AG04449 (cell line): ENCODE data around the gene MAGI1.

Experiments
- CTCF ChIA-PET: fragments of 350-600 bp; formaldehyde crosslinking; extraction: SDS; loops from one replicate; lab custom pipeline; 2021; ENCODE audit warnings: antibody characterized with exemption; lab: Yijun Ruan, JAX
- POLR2A ChIA-PET: fragments of 400-600, 350-600 bp; formaldehyde crosslinking; extraction: SDS; loops from one replicate; lab custom pipeline; 2020; ENCODE audit warnings: antibody characterized with exemption, inconsistent platforms; lab: Yijun Ruan, JAX
- DNase-seq: peaks from one replicate; pipeline ENCODE4 v3.0.0-alpha.2; 2010; ENCODE audit warnings: low read depth, low spot score
- H3K4me3 ChIP-seq: 2 replicates; pipeline ENCODE4 v1.5.1; 2011; ENCODE audit warnings: low read depth, mild to moderate bottlenecking, control low read depth, low read length
- CTCF ChIP-seq: IDR thresholded peaks from one replicate; pipeline ENCODE4 v1.5.1; 2011; ENCODE audit warnings: mild to moderate bottlenecking, moderate library complexity, low read length, control low read depth, inconsistent platforms; ENCODE audit not compliant: insufficient read depth; ENCODE audit errors: missing control alignments

The MAGI1 gene

DNA sequence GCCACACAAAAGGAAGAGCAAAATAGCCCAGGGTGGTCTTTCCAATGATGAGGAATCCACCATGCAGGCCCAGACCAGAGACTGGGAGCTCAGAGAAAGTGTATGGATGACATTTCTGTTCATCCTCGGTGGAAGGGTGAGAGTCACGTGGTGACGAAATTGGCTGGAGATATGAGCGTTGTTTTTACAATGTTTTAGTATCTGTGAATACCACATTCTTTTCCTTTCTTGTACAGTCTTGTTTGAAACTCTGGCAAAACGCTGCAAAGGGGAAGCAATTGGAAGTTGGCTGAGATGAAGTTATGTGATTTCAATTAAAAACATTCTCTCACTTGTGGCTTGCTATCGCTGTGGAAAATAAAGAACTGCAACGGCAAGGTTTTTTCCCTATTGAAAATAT is 137.5 kb downstream of the MAGI1 start:
- TF ChIP-seq CTCF = no peak
- ChIA-PET POLR2A (no interaction called here), CTCF (no interaction called here)
- peak overlapping the region; percentile 24; the same call in 1 of the 2 replicates for H3K4me3 ChIP-seq
- DNase-seq = no peak

GRCh38 chr3:65899226-65899625 is 139.5 kb downstream of the MAGI1 start:
- DNase-seq = no peak
- ChIA-PET POLR2A (no interaction called here), CTCF (interaction anchor here (1.1 kb wide), 1 partner anchor 9 kb away, joined by 4 read pairs; no protein-coding TSS in a partner anchor)
- no peak for TF ChIP-seq CTCF
- H3K4me3 ChIP-seq = no peak overlapping the region

- no peak for DNase-seq
- H3K4me3 ChIP-seq = no peak overlapping the region
- TF ChIP-seq CTCF = no peak
- CTCF ChIA-PET = interaction anchor here (0.7 kb wide), 2 partner anchors 24 to 257 kb away, joined by 3 read pairs; no protein-coding TSS in a partner anchor
- POLR2A ChIA-PET = no interaction called here
Measured at GRCh38 chr3:65897766-65898165, 141.0 kb downstream of the MAGI1 start.

- POLR2A ChIA-PET = no interaction called here
- CTCF ChIA-PET = interaction anchor here (0.6 to 1.2 kb wide), 2 partner anchors 12 to 359 kb away, joined by 3 read pairs; no protein-coding TSS in a partner anchor
- no peak for DNase-seq
- no peak for TF ChIP-seq CTCF
- H3K4me3 ChIP-seq = no peak overlapping the region
Measured at GRCh38 chr3:65896321-65896720, 142.4 kb downstream of the MAGI1 start.

- ChIA-PET CTCF (interaction anchor here (1.0 to 1.4 kb wide), 2 partner anchors 10 to 17 kb away, joined by 3 read pairs; no protein-coding TSS in a partner anchor), POLR2A (no interaction called here)
- H3K4me3 ChIP-seq = no peak overlapping the region
- TF ChIP-seq CTCF = no peak
- peak; percentile 34 for DNase-seq
Measured at GRCh38 chr3:65894679-65895453, 143.9 kb downstream of the MAGI1 start.

- no peak for TF ChIP-seq CTCF
- ChIA-PET POLR2A (no interaction called here), CTCF (interaction anchor here (0.6 to 1.4 kb wide), 2 partner anchors 9 to 101 kb away, joined by 3 read pairs; no protein-coding TSS in a partner anchor)
- DNase-seq = no peak
- no peak overlapping the region for H3K4me3 ChIP-seq
Measured at GRCh38 chr3:65894126-65894525, 144.6 kb downstream of the MAGI1 start.
